Measurements from ENCODE around the gene APEX2.

GRCh38 chrX:54980334-54980733 is 19.8 kb upstream of the APEX2 start:
- TF ChIP-seq CTCF (IDR thresholded peaks at IDR 0.05; ENCODE audit: insufficient read depth, low read length, poor library complexity, severe bottlenecking) (no peak), EZH2phosphoT487 (conservative IDR thresholded peaks at IDR 0.05; ENCODE audit: low read length) (no peak)
